ENCODE data around the gene RBP3. TPM values are rescaled to one million over a fixed set of nuclear protein-coding genes. Genes with fewer than 3 reads are reported as not detected.

Gene RBP3
- total and polyA plus RNA-seq, 8 donors = 0.07 to 0.14 (median 0.09) TPM; not detected in 5

DNA sequence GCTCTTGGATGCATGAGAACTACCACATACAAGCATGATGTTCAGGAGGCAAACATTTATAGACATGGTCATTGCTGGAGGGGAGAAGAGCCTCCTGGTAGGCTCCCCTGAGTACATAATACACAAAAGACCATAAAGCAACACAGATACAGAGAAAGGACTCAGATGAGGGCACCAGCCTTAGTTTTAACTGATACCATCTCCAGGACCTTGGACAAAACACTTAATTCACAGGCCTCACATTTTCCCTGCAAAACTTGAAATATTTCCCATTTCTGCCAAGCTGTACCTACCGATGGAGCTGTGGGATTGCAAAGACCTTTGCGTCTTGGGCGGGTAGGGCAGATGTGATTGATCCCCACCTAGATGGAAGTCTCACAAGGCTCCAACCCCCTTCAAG, 52.6 kb downstream of the RBP3 start:
- ATAC-seq = no peak
- Histone ChIP-seq H3K4me3 (no peak overlapping the region), H3K27me3 (no peaks in the 10 kb centered on the region), H3K36me3 (no peaks in the 10 kb centered on the region), H3K9me3 (no peaks in the 10 kb centered on the region), H3K27ac (no peak overlapping the region), H3K4me1 (peaks cover 0 to 7% of the 10 kb centered on the region in 2 donors)
- intact Hi-C loops (cut with DNase I) = no loop called here
- TF ChIP-seq, protein P1, sequence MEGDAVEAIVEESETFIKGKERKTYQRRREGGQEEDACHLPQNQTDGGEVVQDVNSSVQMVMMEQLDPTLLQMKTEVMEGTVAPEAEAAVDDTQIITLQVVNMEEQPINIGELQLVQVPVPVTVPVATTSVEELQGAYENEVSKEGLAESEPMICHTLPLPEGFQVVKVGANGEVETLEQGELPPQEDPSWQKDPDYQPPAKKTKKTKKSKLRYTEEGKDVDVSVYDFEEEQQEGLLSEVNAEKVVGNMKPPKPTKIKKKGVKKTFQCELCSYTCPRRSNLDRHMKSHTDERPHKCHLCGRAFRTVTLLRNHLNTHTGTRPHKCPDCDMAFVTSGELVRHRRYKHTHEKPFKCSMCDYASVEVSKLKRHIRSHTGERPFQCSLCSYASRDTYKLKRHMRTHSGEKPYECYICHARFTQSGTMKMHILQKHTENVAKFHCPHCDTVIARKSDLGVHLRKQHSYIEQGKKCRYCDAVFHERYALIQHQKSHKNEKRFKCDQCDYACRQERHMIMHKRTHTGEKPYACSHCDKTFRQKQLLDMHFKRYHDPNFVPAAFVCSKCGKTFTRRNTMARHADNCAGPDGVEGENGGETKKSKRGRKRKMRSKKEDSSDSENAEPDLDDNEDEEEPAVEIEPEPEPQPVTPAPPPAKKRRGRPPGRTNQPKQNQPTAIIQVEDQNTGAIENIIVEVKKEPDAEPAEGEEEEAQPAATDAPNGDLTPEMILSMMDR (IDR thresholded peaks at IDR 0.05) = no peak
- no peak for DNase-seq

GRCh38 chr10:47401210-47401609, 53.0 kb downstream of the RBP3 start:
- Histone ChIP-seq H3K36me3 (no peaks in the 10 kb centered on the region), H3K9me3 (no peaks in the 10 kb centered on the region), H3K4me1 (peaks cover 0 to 7% of the 10 kb centered on the region in 2 donors), H3K27ac (no peak overlapping the region), H3K27me3 (no peaks in the 10 kb centered on the region), H3K4me3 (no peak overlapping the region)
- DNase-seq (no peak), ATAC-seq (no peak)
- TF ChIP-seq, protein P1 (IDR thresholded peaks at IDR 0.05) = no peak
- intact Hi-C loops (cut with DNase I) = no loop called here

- Histone ChIP-seq H3K36me3 (no peaks in the 10 kb centered on the region), H3K4me3 (no peak overlapping the region), H3K4me1 (peaks cover 0 to 7% of the 10 kb centered on the region in 2 donors), H3K27ac (peak overlapping the region in 1 of 2 donors; percentile 20), H3K9me3 (no peaks in the 10 kb centered on the region), H3K27me3 (no peaks in the 10 kb centered on the region)
- intact Hi-C loops (cut with DNase I) = no loop called here
- ATAC-seq (no peak), DNase-seq (no peak)
- TF ChIP-seq, protein P1 (IDR thresholded peaks at IDR 0.05) = no peak
These were observed 53.9 kb downstream of the RBP3 start for GRCh38 chr10:47401874-47402640.

DNA sequence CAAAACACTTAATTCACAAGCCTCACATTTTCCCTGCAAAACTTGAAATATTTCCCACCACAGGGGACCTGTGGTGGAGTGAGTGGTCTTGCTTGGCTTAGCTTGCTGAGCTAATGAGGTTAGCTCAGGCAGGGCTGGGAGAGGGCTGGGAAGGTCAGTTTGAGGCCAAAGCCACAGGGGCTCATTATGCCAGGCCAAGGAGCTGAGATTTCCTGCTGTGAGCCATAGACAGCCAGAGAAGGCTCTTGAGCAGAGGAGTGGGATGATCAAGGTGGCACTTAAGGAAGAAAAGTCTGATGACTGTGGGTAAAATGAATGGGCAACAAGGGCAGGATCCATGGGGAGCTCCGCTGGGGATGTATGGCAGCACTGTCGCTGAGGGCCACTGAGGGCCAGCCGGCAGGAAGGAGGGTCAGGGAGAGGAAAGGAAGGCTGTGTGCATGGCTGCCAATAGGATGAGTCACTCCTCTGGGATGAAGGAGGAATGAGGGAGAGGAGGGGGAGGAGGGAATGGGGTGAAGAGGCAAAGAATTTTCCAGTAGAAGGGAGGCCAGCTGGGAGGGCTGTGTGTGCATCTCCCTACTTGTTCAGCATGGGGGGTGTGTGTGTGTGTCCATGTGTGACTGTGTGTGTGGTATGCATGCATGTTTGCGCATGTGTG, 54.6 kb downstream of the RBP3 start:
- peaks cover 0 to 7% of the 10 kb centered on the region in 2 donors for H3K4me1 ChIP-seq
- H3K36me3 ChIP-seq = no peaks in the 10 kb centered on the region
- peak; percentile 35 to 78 (median 65) for DNase-seq
- peak overlapping the region; percentile 20 to 26 for H3K27ac ChIP-seq
- ATAC-seq = peak; percentile 84
- TF ChIP-seq, protein P1 (IDR thresholded peaks at IDR 0.05) = no peak
- H3K9me3 ChIP-seq = no peaks in the 10 kb centered on the region
- H3K27me3 ChIP-seq = no peaks in the 10 kb centered on the region
- intact Hi-C loops (cut with DNase I) = no loop called here
- H3K4me3 ChIP-seq = no peak overlapping the region
